ENCODE results near the gene YPEL5. TPM values are rescaled to one million over a fixed set of nuclear protein-coding genes. Genes with fewer than 3 reads are reported as not detected.
A peak's percentile ranks its signal among the peaks of the same experiment; 100 is the strongest.

The YPEL5 gene
- total RNA-seq, 1 experiment from 2014 or later = 27.3 TPM

DNA sequence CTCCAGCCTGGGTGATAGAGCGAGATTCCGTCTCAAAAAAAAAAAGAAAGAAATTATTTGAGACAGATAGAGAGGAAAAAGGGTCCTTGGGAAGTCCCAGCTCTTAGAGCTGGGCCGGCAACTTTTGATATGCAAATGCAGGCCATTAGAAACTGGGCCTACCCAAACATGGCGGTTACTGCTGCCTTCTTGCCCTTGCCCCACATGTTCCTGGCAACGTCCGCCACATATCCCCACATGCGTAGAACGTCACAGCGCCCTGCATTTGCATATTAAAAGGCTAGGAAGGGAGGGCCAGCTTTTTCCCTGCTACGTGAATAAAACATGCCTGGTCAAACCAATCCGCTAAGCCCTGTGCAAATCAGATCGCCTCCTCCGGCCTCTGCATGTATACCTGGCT is 43.8 kb downstream of the YPEL5 start:
- DNase-seq (ENCODE audit: low spot score) (no peak), ATAC-seq (peak; percentile 53)
- ChIA-PET CTCF (interaction anchor here (1.0 to 2.3 kb wide), 3 partner anchors 26 to 521 kb away, joined by 3 to 8 read pairs (median 6); no protein-coding TSS in a partner anchor), POLR2A (no interaction called here)
- H3K36me3 Mint-ChIP-seq = 0 out of 2 replicates have a peak, but pooled peaks cover 6% of the 10 kb centered on the region
- H3K4me3 Mint-ChIP-seq = no peak overlapping the region
- TF ChIP-seq, protein P1, sequence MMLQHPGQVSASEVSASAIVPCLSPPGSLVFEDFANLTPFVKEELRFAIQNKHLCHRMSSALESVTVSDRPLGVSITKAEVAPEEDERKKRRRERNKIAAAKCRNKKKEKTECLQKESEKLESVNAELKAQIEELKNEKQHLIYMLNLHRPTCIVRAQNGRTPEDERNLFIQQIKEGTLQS (CRISPR knock-in tag; conservative IDR thresholded peaks at IDR 0.05) = no peak
- TF ChIP-seq, protein P2, sequence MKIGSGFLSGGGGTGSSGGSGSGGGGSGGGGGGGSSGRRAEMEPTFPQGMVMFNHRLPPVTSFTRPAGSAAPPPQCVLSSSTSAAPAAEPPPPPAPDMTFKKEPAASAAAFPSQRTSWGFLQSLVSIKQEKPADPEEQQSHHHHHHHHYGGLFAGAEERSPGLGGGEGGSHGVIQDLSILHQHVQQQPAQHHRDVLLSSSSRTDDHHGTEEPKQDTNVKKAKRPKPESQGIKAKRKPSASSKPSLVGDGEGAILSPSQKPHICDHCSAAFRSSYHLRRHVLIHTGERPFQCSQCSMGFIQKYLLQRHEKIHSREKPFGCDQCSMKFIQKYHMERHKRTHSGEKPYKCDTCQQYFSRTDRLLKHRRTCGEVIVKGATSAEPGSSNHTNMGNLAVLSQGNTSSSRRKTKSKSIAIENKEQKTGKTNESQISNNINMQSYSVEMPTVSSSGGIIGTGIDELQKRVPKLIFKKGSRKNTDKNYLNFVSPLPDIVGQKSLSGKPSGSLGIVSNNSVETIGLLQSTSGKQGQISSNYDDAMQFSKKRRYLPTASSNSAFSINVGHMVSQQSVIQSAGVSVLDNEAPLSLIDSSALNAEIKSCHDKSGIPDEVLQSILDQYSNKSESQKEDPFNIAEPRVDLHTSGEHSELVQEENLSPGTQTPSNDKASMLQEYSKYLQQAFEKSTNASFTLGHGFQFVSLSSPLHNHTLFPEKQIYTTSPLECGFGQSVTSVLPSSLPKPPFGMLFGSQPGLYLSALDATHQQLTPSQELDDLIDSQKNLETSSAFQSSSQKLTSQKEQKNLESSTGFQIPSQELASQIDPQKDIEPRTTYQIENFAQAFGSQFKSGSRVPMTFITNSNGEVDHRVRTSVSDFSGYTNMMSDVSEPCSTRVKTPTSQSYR (CRISPR knock-in tag; IDR thresholded peaks at IDR 0.05) = no peak
- TF ChIP-seq, protein P3, sequence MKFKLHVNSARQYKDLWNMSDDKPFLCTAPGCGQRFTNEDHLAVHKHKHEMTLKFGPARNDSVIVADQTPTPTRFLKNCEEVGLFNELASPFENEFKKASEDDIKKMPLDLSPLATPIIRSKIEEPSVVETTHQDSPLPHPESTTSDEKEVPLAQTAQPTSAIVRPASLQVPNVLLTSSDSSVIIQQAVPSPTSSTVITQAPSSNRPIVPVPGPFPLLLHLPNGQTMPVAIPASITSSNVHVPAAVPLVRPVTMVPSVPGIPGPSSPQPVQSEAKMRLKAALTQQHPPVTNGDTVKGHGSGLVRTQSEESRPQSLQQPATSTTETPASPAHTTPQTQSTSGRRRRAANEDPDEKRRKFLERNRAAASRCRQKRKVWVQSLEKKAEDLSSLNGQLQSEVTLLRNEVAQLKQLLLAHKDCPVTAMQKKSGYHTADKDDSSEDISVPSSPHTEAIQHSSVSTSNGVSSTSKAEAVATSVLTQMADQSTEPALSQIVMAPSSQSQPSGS (CRISPR knock-in tag; IDR thresholded peaks at IDR 0.05; ENCODE audit: borderline replicate concordance, low read depth) = no peak
- TF ChIP-seq OVOL2 (CRISPR knock-in tag; IDR thresholded peaks at IDR 0.05; ENCODE audit: borderline replicate concordance) = no peak
- no peak for TF ChIP-seq ZBTB21 (CRISPR knock-in tag; IDR thresholded peaks at IDR 0.05; ENCODE audit: borderline replicate concordance)
- no peak for TF ChIP-seq RORB (CRISPR knock-in tag; IDR thresholded peaks at IDR 0.05)
- TF ChIP-seq, protein P4, sequence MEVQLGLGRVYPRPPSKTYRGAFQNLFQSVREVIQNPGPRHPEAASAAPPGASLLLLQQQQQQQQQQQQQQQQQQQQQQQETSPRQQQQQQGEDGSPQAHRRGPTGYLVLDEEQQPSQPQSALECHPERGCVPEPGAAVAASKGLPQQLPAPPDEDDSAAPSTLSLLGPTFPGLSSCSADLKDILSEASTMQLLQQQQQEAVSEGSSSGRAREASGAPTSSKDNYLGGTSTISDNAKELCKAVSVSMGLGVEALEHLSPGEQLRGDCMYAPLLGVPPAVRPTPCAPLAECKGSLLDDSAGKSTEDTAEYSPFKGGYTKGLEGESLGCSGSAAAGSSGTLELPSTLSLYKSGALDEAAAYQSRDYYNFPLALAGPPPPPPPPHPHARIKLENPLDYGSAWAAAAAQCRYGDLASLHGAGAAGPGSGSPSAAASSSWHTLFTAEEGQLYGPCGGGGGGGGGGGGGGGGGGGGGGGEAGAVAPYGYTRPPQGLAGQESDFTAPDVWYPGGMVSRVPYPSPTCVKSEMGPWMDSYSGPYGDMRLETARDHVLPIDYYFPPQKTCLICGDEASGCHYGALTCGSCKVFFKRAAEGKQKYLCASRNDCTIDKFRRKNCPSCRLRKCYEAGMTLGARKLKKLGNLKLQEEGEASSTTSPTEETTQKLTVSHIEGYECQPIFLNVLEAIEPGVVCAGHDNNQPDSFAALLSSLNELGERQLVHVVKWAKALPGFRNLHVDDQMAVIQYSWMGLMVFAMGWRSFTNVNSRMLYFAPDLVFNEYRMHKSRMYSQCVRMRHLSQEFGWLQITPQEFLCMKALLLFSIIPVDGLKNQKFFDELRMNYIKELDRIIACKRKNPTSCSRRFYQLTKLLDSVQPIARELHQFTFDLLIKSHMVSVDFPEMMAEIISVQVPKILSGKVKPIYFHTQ (CRISPR knock-in tag; IDR thresholded peaks at IDR 0.05) = no peak
- TF ChIP-seq ZNF138 (CRISPR knock-in tag; conservative IDR thresholded peaks at IDR 0.05) = no peak
- TF ChIP-seq MXD4 (CRISPR knock-in tag; IDR thresholded peaks at IDR 0.05; ENCODE audit: borderline replicate concordance) = no peak
- no peak for TF ChIP-seq ZNF121 (CRISPR knock-in tag; IDR thresholded peaks at IDR 0.05)
- TF ChIP-seq SMAD3 (CRISPR knock-in tag; IDR thresholded peaks at IDR 0.05; ENCODE audit: borderline replicate concordance) = no peak
- no peak for TF ChIP-seq ZNF219 (CRISPR knock-in tag; IDR thresholded peaks at IDR 0.05; ENCODE audit: borderline replicate concordance)
- TF ChIP-seq ZNF671 (CRISPR knock-in tag; IDR thresholded peaks at IDR 0.05) = no peak
- no peak for TF ChIP-seq ESRRA (CRISPR knock-in tag; IDR thresholded peaks at IDR 0.05; ENCODE audit: borderline replicate concordance)
- TF ChIP-seq IRF2 (CRISPR knock-in tag; IDR thresholded peaks at IDR 0.05; ENCODE audit: borderline replicate concordance, low read depth) = no peak
- TF ChIP-seq TEAD1 (CRISPR knock-in tag; IDR thresholded peaks at IDR 0.05) = no peak
- TF ChIP-seq, protein P5, sequence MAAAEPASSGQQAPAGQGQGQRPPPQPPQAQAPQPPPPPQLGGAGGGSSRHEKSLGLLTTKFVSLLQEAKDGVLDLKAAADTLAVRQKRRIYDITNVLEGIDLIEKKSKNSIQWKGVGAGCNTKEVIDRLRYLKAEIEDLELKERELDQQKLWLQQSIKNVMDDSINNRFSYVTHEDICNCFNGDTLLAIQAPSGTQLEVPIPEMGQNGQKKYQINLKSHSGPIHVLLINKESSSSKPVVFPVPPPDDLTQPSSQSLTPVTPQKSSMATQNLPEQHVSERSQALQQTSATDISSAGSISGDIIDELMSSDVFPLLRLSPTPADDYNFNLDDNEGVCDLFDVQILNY (CRISPR knock-in tag; IDR thresholded peaks at IDR 0.05) = no peak
- TF ChIP-seq ZNF317 (CRISPR knock-in tag; IDR thresholded peaks at IDR 0.05; ENCODE audit: borderline replicate concordance, low read depth) = no peak
- TF ChIP-seq RELA (CRISPR knock-in tag; IDR thresholded peaks at IDR 0.05; ENCODE audit: borderline replicate concordance) = no peak
- peaks cover 22% of the 10 kb centered on the region for H3K4me1 Mint-ChIP-seq
- no peak overlapping the region for H3K27ac Mint-ChIP-seq
- H3K9me3 Mint-ChIP-seq = peaks cover 14% of the 10 kb centered on the region
- H3K27me3 Mint-ChIP-seq (ENCODE audit: low read depth) = no peaks in the 10 kb centered on the region

All from WTC11 (cell line).